ENCODE measurements around the gene CUL1.

CUL1 gene

DNA sequence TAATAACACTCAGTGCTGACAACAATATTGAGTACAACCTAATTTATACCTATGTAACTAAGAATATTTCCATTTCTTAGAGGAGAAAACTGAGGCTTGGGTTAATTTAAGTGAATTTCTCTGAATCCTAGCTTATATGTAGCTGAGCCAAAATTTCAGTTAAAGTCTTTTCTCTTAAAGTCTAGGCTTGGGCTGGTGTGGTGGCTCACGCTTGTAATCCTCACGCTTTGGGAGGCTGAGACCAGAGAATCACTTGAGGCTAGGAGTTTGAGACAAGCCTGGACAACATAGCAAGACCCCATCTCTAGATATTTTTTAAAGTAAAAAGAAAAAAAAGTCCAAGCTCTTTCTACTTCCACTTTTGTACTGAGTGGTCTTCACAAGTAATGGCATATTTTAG lies 92.1 kb downstream of the CUL1 start:
- Histone ChIP-seq H2AFZ (ENCODE audit: low read length) (no peak overlapping the region), H3K27me3 (ENCODE audit: insufficient read depth, low read length) (no peaks in the 10 kb centered on the region), H3K36me3 (ENCODE audit: insufficient read depth, low read length) (peaks cover 91% of the 10 kb centered on the region)

DNA sequence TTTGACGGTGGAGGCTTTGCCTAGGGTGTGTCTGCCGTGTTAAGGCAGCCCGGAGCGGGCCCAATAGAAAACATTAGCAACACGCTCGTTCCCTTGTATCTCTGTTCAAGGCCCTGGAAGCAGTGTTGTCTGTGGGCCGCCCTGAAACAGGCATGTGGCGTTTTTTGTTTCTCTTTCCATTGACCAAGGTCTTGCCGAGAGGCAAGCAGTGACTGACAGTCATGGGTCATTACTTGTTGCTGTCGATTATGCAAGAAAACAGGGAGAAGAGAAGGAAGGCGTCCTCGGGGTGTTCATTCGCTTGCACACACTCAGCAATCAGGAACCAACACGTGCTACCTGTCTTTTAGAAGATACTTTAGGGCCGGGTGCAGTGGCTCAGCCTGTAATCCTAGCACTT lies 92.8 kb downstream of the CUL1 start:
- no peaks in the 10 kb centered on the region for H3K9me3 ChIP-seq (ENCODE audit: low read length)
- no peak overlapping the region for H2AFZ ChIP-seq (ENCODE audit: low read length)
- no peaks in the 10 kb centered on the region for H3F3A ChIP-seq (ENCODE audit: insufficient read depth, low read length)
- H3K36me3 ChIP-seq (ENCODE audit: insufficient read depth, low read length) = peaks cover 91% of the 10 kb centered on the region
- no peak for TF ChIP-seq EZH2 (IDR thresholded peaks at IDR 0.05; ENCODE audit: borderline replicate concordance, low read length)
- TF ChIP-seq, protein P1, sequence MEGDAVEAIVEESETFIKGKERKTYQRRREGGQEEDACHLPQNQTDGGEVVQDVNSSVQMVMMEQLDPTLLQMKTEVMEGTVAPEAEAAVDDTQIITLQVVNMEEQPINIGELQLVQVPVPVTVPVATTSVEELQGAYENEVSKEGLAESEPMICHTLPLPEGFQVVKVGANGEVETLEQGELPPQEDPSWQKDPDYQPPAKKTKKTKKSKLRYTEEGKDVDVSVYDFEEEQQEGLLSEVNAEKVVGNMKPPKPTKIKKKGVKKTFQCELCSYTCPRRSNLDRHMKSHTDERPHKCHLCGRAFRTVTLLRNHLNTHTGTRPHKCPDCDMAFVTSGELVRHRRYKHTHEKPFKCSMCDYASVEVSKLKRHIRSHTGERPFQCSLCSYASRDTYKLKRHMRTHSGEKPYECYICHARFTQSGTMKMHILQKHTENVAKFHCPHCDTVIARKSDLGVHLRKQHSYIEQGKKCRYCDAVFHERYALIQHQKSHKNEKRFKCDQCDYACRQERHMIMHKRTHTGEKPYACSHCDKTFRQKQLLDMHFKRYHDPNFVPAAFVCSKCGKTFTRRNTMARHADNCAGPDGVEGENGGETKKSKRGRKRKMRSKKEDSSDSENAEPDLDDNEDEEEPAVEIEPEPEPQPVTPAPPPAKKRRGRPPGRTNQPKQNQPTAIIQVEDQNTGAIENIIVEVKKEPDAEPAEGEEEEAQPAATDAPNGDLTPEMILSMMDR (IDR thresholded peaks at IDR 0.05; ENCODE audit: low read length) = no peak
- H3K4me2 ChIP-seq (ENCODE audit: low read length) = no peak overlapping the region
- H3K27ac ChIP-seq (ENCODE audit: low read depth, low read length, poor library complexity, severe bottlenecking) = no peak overlapping the region
- no peaks in the 10 kb centered on the region for H3K9me2 ChIP-seq (ENCODE audit: low read depth, low read length)
- H3K4me3 ChIP-seq (ENCODE audit: low read depth, low read length, poor library complexity, severe bottlenecking) = no peak overlapping the region
- no peaks in the 10 kb centered on the region for H3K79me2 ChIP-seq (ENCODE audit: insufficient read depth, low read length)
- H3K27me3 ChIP-seq (ENCODE audit: insufficient read depth, low read length) = no peaks in the 10 kb centered on the region
- H4K20me1 ChIP-seq (ENCODE audit: insufficient read depth, low read length) = no peaks in the 10 kb centered on the region
- no peaks in the 10 kb centered on the region for H3K4me1 ChIP-seq (ENCODE audit: insufficient read depth, low read length, severe bottlenecking)
- H3K9ac ChIP-seq (ENCODE audit: low read length) = no peak overlapping the region

More for the DNA sequence above, 92.1 kb downstream of the CUL1 start:
- TF ChIP-seq, protein P1 (IDR thresholded peaks at IDR 0.05; ENCODE audit: low read length) = no peak
- TF ChIP-seq EZH2 (IDR thresholded peaks at IDR 0.05; ENCODE audit: borderline replicate concordance, low read length) = no peak
- H3K9me2 ChIP-seq (ENCODE audit: low read depth, low read length) = no peaks in the 10 kb centered on the region
- H3K4me1 ChIP-seq (ENCODE audit: insufficient read depth, low read length, severe bottlenecking) = no peaks in the 10 kb centered on the region
- H3K4me3 ChIP-seq (ENCODE audit: low read depth, low read length, poor library complexity, severe bottlenecking) = no peak overlapping the region
- H3K27ac ChIP-seq (ENCODE audit: low read depth, low read length, poor library complexity, severe bottlenecking) = no peak overlapping the region
- no peak overlapping the region for H3K4me2 ChIP-seq (ENCODE audit: low read length)
- no peaks in the 10 kb centered on the region for H3K9me3 ChIP-seq (ENCODE audit: low read length)
- no peaks in the 10 kb centered on the region for H3K79me2 ChIP-seq (ENCODE audit: insufficient read depth, low read length)
- H3F3A ChIP-seq (ENCODE audit: insufficient read depth, low read length) = no peaks in the 10 kb centered on the region
- H3K9ac ChIP-seq (ENCODE audit: low read length) = no peak overlapping the region
- no peaks in the 10 kb centered on the region for H4K20me1 ChIP-seq (ENCODE audit: insufficient read depth, low read length)

DNA sequence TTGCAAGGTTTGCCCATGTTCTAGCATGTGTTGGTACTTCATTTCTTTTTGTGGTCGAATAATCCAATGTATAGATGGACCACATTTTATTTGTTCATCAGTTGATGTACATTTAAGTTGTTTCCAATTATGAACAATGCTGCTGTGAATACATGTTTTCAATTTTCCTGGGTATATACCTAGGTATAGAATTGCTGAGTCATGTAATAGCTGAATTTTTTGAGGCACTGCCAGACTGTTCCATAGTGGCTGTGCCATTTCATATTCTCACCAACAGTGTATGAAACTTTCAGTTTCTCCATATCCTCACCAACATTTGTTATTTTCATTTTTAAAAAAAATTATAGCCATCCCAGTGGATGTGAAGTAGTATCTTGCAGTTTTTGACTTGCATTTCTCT lies 94.9 kb downstream of the CUL1 start:
- Histone ChIP-seq H3F3A (ENCODE audit: insufficient read depth, low read length) (no peaks in the 10 kb centered on the region), H3K9me3 (ENCODE audit: low read length) (no peaks in the 10 kb centered on the region), H3K9ac (ENCODE audit: low read length) (no peak overlapping the region), H3K4me3 (ENCODE audit: low read depth, low read length, poor library complexity, severe bottlenecking) (no peak overlapping the region), H3K9me2 (ENCODE audit: low read depth, low read length) (no peaks in the 10 kb centered on the region), H2AFZ (ENCODE audit: low read length) (no peak overlapping the region), H3K27me3 (ENCODE audit: insufficient read depth, low read length) (no peaks in the 10 kb centered on the region), H3K4me1 (ENCODE audit: insufficient read depth, low read length, severe bottlenecking) (no peaks in the 10 kb centered on the region), H3K27ac (ENCODE audit: low read depth, low read length, poor library complexity, severe bottlenecking) (no peak overlapping the region), H3K36me3 (ENCODE audit: insufficient read depth, low read length) (peaks cover 91% of the 10 kb centered on the region), H3K79me2 (ENCODE audit: insufficient read depth, low read length) (no peaks in the 10 kb centered on the region), H4K20me1 (ENCODE audit: insufficient read depth, low read length) (no peaks in the 10 kb centered on the region), H3K4me2 (ENCODE audit: low read length) (no peak overlapping the region)
- no peak for TF ChIP-seq EZH2 (IDR thresholded peaks at IDR 0.05; ENCODE audit: borderline replicate concordance, low read length)
- TF ChIP-seq, protein P1 (IDR thresholded peaks at IDR 0.05; ENCODE audit: low read length) = no peak

Measured in OCI-LY1 (cell line).